ENCODE results near the gene WDR62.

GRCh38 chr19:36153126-36153525 is 98.4 kb downstream of the WDR62 start:
- TF ChIP-seq RNF2 (IDR thresholded peaks at IDR 0.05; ENCODE audit: borderline replicate concordance, low read depth, low read length, missing control alignments, poor library complexity, severe bottlenecking) (no peak), CTCF (IDR thresholded peaks at IDR 0.05; ENCODE audit: control extremely low read depth in 1 of 3, insufficient read depth in 1 of 3, low read depth in 1 of 3, low read length in 3 of 3) (no peak)
